DOHH2 (cell line): ENCODE measurements around the gene ZNF207.

Experiments
- EZH2phosphoT487 ChIP-seq: fragments of 200-600 bp; sonication (generic); IDR thresholded peaks from 2 replicates; pipeline ENCODE4 v1.6.1; 2017; ENCODE audit warnings: borderline replicate concordance, mild to moderate bottlenecking, antibody characterized with exemption, low read length, moderate library complexity, mixed read lengths
- TF ChIP-seq, protein P1 (sequence below): fragments of 200-600 bp; sonication (generic); IDR thresholded peaks from one replicate; pipeline ENCODE4 v1.5.1; 2014; ENCODE audit warnings: antibody characterized with exemption, mild to moderate bottlenecking, low read depth, low read length; ENCODE audit not compliant: poor library complexity, severe bottlenecking

DNA sequence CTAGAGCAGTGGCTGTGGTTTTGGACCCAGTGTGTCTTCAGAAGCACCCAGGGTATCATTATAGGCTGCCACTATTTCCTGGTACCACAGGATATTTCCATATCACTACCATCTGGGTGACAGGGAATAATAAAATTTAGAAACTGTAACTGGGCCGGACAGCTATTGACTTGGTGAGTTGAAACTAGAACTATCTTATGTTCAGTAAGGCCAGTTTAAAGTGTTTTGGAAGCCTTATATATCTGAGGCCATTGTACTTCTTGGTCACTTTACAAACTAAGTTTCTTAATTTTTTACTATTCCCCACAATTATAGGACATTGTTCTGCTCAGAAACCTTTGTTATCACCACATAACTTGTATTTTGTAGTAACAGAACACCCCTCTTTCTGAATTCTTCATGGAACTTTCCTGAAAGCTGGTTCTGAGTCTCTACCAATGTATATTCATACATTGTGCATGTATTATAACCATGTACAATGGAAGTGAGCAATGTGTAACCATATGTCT, 34.0 kb downstream of the ZNF207 start:
- TF ChIP-seq, protein P1, sequence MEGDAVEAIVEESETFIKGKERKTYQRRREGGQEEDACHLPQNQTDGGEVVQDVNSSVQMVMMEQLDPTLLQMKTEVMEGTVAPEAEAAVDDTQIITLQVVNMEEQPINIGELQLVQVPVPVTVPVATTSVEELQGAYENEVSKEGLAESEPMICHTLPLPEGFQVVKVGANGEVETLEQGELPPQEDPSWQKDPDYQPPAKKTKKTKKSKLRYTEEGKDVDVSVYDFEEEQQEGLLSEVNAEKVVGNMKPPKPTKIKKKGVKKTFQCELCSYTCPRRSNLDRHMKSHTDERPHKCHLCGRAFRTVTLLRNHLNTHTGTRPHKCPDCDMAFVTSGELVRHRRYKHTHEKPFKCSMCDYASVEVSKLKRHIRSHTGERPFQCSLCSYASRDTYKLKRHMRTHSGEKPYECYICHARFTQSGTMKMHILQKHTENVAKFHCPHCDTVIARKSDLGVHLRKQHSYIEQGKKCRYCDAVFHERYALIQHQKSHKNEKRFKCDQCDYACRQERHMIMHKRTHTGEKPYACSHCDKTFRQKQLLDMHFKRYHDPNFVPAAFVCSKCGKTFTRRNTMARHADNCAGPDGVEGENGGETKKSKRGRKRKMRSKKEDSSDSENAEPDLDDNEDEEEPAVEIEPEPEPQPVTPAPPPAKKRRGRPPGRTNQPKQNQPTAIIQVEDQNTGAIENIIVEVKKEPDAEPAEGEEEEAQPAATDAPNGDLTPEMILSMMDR, result no peak
- TF ChIP-seq EZH2phosphoT487, result no peak
